SK-N-MC (cell line): ENCODE results near the gene PPOX.

Experiments
- EZH2 ChIP-seq: fragments of 200-600 bp; sonication (generic); IDR thresholded peaks from one replicate; pipeline ENCODE4 v1.6.1; 2017; ENCODE audit warnings: antibody characterized with exemption
- POLR2AphosphoS5 ChIP-seq: IDR thresholded peaks from 2 replicates; pipeline ENCODE4 v1.6.1; 2012; ENCODE audit warnings: mild to moderate bottlenecking, low read depth, low read length, borderline replicate concordance

DNA sequence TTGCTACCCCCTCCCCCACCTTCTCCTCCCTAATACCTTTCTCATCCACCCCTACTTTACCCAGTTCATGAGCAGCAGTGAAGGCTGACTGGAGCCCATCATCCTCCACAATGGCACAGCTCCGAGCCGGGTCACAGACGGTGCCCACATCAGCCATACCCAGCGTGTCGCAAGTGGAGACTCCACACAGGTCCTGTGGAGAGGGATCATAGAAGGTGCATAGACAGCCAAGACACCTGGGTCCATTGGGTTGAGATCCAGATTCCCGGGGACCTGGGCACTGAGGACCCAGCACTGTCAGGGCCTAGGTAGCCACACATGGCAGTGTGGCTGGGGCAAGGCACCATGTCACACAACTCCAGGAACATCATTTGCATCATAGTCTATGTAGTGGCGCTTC is 29.9 kb downstream of the PPOX start:
- TF ChIP-seq EZH2 (no peak), POLR2AphosphoS5 (no peak)
